ENCODE results near the gene APOL1. TPM values are rescaled to one million over a fixed set of nuclear protein-coding genes. Genes with fewer than 3 reads are reported as not detected.
A peak's percentile ranks its signal among the peaks of the same experiment; 100 is the strongest.
"Not testable (repeated sequence)": the region's sequence is repeated elsewhere in the genome, so short reads cannot be mapped to it uniquely, and the experiment has no call there.

Gene APOL1
- 10 to 100 TPM; 63.0 to 64.0 TPM for total RNA-seq

DNA sequence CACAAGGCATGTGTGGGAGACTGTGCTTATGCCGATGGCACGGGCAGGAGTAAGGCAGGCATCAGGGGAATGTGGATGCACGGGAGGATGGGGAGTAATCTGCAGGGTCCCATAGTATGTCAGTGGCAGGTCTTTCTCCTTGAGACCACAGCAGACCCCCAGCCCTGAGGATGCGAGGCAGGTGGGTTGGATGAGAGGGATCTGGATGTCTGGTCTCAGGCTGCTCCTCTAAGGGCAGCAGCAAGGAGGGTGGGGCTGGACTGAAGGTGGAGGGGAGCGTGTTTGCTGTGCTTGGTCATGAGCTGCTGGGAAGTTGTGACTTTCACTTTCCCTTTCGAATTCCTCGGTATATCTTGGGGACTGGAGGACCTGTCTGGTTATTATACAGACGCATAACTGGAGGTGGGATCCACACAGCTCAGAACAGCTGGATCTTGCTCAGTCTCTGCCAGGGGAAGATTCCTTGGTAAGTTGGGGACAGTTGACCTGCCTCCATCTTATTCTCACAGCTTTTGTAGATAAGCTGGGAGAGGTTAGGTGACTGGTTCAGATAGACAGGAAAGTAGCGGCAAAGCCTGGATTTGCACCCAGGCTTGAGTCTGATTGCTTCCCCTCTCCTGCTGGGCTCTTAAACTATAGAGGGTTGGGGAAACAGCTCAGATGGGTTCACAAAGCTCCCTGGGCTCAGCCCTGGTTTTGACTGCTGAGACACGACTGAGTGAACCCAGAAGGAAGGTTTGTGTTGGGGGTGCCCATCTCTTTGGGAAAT is at the start of gene APOL1:
Gene APOL1, plus strand, starts transcription at position 380 of the 769 bp plus-strand sequence. CDS start 1,823 bp downstream, outside the sequence.
- DNase-seq = peak; percentile 63
- Mint-ChIP-seq H3K27me3 (no peaks in the 10 kb centered on the region), H3K4me1 (peaks cover 59% of the 10 kb centered on the region), H3K36me3 (ENCODE audit: low read depth) (peaks cover 39% of the 10 kb centered on the region), H3K27ac (peak within 1 kb of the TSS; percentile 89), H3K9me3 (peaks cover 5% of the 10 kb centered on the region), H3K4me3 (peak within 1 kb of the TSS; percentile 93)
- CTCF ChIA-PET = interaction anchor here (0.8 to 6.9 kb wide), 9 partner anchors 10 to 234 kb away, joined by 3 to 65 read pairs (median 4); partner anchors contain the start of gene APOL2
- POLR2A ChIA-PET = interaction anchor here (0.7 to 5.1 kb wide), 10 partner anchors 10 to 827 kb away, joined by 3 to 48 read pairs (median 6); partner anchors contain the start of genes APOL2, APOL3 and TXN2

DNA sequence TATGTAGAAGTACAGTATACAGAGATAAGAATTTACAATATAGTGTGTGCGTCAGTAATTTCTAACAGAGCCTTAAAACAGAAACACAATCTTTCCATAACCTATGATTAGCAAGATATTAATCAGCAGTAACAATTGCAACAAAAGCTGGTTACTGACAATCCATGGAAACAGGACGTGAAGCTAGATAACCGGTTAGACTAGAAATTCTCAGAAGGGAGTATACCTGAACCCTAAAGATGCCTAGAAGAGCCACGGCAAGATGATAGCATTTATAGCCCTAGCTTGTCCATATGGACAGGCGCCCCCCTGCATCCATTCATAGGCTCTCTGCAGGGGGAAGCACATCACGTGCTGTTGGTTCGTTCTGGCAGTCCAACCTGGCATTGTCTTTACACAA is 49.5 kb upstream of the APOL1 start:
- H3K36me3 Mint-ChIP-seq (ENCODE audit: low read depth); H3K9me3 Mint-ChIP-seq; POLR2A ChIA-PET; H3K27ac Mint-ChIP-seq; DNase-seq; H3K4me3 Mint-ChIP-seq; H3K27me3 Mint-ChIP-seq: not testable (repeated sequence)
- CTCF ChIA-PET = interaction anchor here (0.9 to 1.7 kb wide), 2 partner anchors 17 to 36 kb away, joined by 3 to 6 read pairs; partner anchors contain the start of gene APOL2
- peaks cover 50% of the 10 kb centered on the region for H3K4me1 Mint-ChIP-seq

DNA sequence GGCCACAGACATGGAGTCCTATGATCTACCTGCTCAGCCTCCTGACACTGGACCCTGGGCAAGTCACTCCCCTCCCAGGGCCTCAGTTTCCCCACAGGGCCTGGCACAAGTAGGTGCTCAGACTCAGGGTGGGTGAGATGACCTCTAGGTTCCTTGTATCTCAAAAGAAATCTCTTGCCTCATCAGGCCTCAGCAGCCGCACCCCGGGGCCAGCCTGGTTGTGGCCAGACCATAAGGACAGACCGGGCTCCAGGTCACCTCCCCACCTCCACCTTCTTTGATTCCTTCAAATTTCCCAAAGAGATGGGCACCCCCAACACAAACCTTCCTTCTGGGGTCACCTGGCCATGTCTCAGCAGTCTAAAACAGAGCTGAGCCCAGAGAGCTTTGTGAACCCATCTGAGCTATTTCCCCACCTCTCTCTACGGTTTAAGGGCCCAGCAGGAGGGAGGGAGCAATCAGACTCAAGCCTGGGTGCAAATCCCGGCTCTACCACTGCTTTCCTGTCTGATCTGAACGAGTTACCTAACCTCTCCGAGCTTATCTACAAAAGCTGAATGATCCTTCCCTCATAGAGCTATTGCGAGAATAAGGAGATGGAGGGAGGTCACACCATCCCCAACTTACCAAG is 48.8 kb upstream of the APOL1 start:
- CTCF ChIA-PET = interaction anchor here (0.5 to 1.0 kb wide), 3 partner anchors 8 to 73 kb away, joined by 3 to 5 read pairs (median 4); no protein-coding TSS in a partner anchor
- POLR2A ChIA-PET = interaction anchor here (0.6 to 0.7 kb wide), 2 partner anchors 44 to 277 kb away, joined by 3 read pairs; partner anchors contain the start of genes APOL3 and TXN2
- H3K27ac Mint-ChIP-seq = no peak overlapping the region
- H3K4me3 Mint-ChIP-seq = no peak overlapping the region
- H3K9me3 Mint-ChIP-seq = peaks cover 3% of the 10 kb centered on the region
- DNase-seq = no peak
- H3K27me3 Mint-ChIP-seq = peaks cover 5% of the 10 kb centered on the region
- peaks cover 3% of the 10 kb centered on the region for H3K36me3 Mint-ChIP-seq (ENCODE audit: low read depth)
- H3K4me1 Mint-ChIP-seq = peaks cover 45% of the 10 kb centered on the region

GRCh38 chr22:36204632-36205015 is 48.3 kb upstream of the APOL1 start:
- ChIA-PET POLR2A (interaction anchor here (0.7 kb wide), 1 partner anchor 45 kb away, joined by 3 read pairs; the partner anchor contains the start of gene APOL3), CTCF (interaction anchor here (0.5 to 1.0 kb wide), 3 partner anchors 9 to 72 kb away, joined by 3 to 5 read pairs (median 4); no protein-coding TSS in a partner anchor)
- Mint-ChIP-seq H3K4me3 (no peak overlapping the region), H3K36me3 (ENCODE audit: low read depth) (peaks cover 4% of the 10 kb centered on the region), H3K27ac (no peak overlapping the region), H3K4me1 (peaks cover 42% of the 10 kb centered on the region), H3K27me3 (peaks cover 9% of the 10 kb centered on the region), H3K9me3 (peaks cover 8% of the 10 kb centered on the region)
- DNase-seq = no peak

DNA sequence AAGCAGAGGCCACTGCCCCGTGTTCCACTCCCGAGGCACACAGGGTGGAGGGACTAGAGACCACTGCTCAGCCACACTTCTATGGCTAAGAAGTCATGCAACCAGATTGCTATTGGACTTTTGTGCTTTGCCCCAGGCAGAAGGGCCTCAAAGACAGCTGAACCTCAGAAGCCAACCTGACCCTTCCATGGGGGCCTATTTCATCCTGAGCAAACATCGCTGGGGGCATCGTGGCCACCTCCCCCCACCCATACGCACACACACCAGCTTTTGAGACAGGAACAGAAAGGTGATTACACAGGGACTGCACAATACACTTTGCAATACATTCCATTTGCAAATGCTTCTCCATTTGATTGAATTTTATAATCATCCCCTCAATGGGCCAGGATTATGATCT is 47.4 kb upstream of the APOL1 start:
- H3K36me3 Mint-ChIP-seq (ENCODE audit: low read depth); POLR2A ChIA-PET; H3K27ac Mint-ChIP-seq; H3K4me3 Mint-ChIP-seq; DNase-seq: not testable (repeated sequence)
- CTCF ChIA-PET = interaction anchor here (0.7 kb wide), 1 partner anchor 11 kb away, joined by 3 read pairs; no protein-coding TSS in a partner anchor
- Mint-ChIP-seq H3K4me1 (peaks cover 39% of the 10 kb centered on the region), H3K27me3 (peaks cover 15% of the 10 kb centered on the region), H3K9me3 (peaks cover 10% of the 10 kb centered on the region)

DNA sequence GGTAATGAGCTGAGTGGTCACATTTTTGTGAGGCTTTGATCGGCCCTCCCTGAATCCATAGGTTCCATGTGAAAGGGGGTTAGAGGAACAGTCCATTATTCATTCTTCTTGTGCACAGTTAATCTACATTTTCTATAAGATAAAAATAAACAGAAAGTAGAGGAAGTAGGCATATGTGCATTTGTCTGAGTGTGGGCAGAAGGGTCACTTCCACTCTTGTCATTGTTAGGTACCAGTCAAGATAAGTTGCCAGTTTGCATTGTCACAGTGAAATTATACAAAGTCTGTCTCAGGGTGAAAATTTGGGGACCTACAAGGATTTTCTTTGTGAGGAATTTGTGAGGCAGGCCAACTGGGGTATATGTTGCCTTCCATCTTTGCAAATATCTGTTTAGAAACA is 46.7 kb upstream of the APOL1 start:
- Mint-ChIP-seq H3K4me1 (peaks cover 40% of the 10 kb centered on the region), H3K4me3 (no peak overlapping the region), H3K27me3 (peaks cover 21% of the 10 kb centered on the region), H3K27ac (no peak overlapping the region), H3K36me3 (ENCODE audit: low read depth) (peaks cover 6% of the 10 kb centered on the region), H3K9me3 (peaks cover 10% of the 10 kb centered on the region)
- CTCF ChIA-PET = interaction anchor here (1.8 kb wide), 1 partner anchor 33 kb away, joined by 4 read pairs; the partner anchor contains the start of gene APOL2
- POLR2A ChIA-PET = no interaction called here
- no peak for DNase-seq

- POLR2A ChIA-PET = interaction anchor here (1.0 to 1.4 kb wide), 2 partner anchors 9 to 10 kb away, joined by 4 to 6 read pairs; no protein-coding TSS in a partner anchor
- H3K27ac Mint-ChIP-seq = no peak overlapping the region
- peaks cover 10% of the 10 kb centered on the region for H3K9me3 Mint-ChIP-seq
- peaks cover 38% of the 10 kb centered on the region for H3K27me3 Mint-ChIP-seq
- CTCF ChIA-PET = interaction anchor here (0.5 to 0.9 kb wide), 2 partner anchors 13 to 79 kb away, joined by 3 read pairs; no protein-coding TSS in a partner anchor
- H3K4me1 Mint-ChIP-seq = peaks cover 25% of the 10 kb centered on the region
- DNase-seq = no peak
- peaks cover 6% of the 10 kb centered on the region for H3K36me3 Mint-ChIP-seq (ENCODE audit: low read depth)
- H3K4me3 Mint-ChIP-seq = no peak overlapping the region
Observed at GRCh38 chr22:36208162-36208765, 44.7 kb upstream of the APOL1 start.

DNA sequence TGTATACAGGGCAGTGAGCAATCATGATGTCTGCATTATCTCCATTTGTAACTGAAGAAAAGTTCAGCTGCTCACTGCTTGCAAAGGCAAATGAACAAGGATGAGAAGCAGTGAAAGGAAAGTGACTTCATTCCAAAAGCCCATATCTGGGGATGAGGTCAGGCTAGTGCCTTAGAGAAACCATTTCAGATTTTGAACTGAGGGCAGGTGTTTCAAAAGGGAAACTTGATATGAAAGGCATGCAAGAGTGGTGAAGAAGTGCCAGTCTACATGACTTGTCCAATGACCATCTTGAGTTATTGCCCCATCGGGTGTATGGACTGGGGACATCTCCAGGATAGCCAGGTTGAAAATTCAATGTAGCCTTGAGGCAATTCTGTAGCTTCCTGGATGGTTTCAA is 44.0 kb upstream of the APOL1 start:
- no peak for DNase-seq
- Mint-ChIP-seq H3K4me3 (no peak overlapping the region), H3K27ac (no peak overlapping the region), H3K36me3 (ENCODE audit: low read depth) (peaks cover 6% of the 10 kb centered on the region), H3K4me1 (peaks cover 25% of the 10 kb centered on the region), H3K9me3 (peaks cover 10% of the 10 kb centered on the region), H3K27me3 (peaks cover 43% of the 10 kb centered on the region)
- ChIA-PET POLR2A (interaction anchor here (1.0 to 1.4 kb wide), 2 partner anchors 8 to 11 kb away, joined by 4 to 6 read pairs; no protein-coding TSS in a partner anchor), CTCF (interaction anchor here (0.9 kb wide), 1 partner anchor 12 kb away, joined by 3 read pairs; no protein-coding TSS in a partner anchor)

DNA sequence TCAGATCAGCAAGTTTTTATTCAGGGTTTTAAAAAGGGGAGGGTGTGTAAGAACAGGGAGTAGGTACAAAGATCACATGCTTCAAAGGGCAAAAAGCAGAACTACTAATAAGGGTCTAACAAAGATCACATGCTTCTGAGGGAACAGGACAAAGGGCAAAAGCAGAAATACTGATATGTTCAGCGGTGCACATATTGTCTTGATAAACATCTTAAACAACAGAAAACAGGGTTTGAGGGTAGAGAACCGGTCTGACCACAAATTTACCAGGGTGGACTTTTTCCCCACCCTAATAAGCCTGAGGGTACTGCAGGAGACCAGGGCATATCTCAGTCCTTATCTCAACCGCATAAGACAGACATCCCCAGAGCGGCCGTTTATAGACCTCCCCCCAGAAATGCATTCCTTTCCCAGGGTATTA is 43.4 kb upstream of the APOL1 start:
- Mint-ChIP-seq H3K9me3 (peaks cover 10% of the 10 kb centered on the region), H3K27me3 (peaks cover 48% of the 10 kb centered on the region), H3K4me1 (peaks cover 24% of the 10 kb centered on the region)
- POLR2A ChIA-PET; H3K36me3 Mint-ChIP-seq (ENCODE audit: low read depth); DNase-seq; H3K27ac Mint-ChIP-seq; H3K4me3 Mint-ChIP-seq: not testable (repeated sequence)
- CTCF ChIA-PET = interaction anchor here (1.6 kb wide), 1 partner anchor 13 kb away, joined by 5 read pairs; no protein-coding TSS in a partner anchor

DNA sequence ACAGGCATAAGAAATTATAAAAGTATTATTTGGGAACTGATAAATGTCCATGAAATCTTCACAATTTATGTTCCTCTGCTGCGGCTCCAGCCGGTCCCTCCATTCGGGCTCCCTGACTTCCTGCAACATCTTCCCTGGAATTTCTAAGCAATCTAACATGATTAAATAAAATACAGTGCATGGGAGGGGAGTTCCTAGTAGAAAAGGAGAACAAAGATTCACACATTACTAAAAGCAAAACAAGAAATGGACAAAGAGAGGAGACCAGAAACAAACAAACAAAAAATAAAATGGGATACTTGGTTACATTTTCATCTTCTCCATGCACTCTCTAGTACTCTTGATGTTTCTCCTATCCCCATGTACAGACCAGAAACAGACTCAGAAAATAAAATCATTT is 42.7 kb upstream of the APOL1 start:
- ChIA-PET POLR2A (no interaction called here), CTCF (interaction anchor here (1.4 to 2.0 kb wide), 3 partner anchors 14 to 30 kb away, joined by 4 to 5 read pairs (median 5); partner anchors contain the start of gene APOL2)
- H3K27ac Mint-ChIP-seq = no peak overlapping the region
- DNase-seq = no peak
- H3K36me3 Mint-ChIP-seq (ENCODE audit: low read depth) = peaks cover 6% of the 10 kb centered on the region
- no peak overlapping the region for H3K4me3 Mint-ChIP-seq
- peaks cover 53% of the 10 kb centered on the region for H3K27me3 Mint-ChIP-seq
- peaks cover 19% of the 10 kb centered on the region for H3K4me1 Mint-ChIP-seq
- H3K9me3 Mint-ChIP-seq = peaks cover 10% of the 10 kb centered on the region

DNA sequence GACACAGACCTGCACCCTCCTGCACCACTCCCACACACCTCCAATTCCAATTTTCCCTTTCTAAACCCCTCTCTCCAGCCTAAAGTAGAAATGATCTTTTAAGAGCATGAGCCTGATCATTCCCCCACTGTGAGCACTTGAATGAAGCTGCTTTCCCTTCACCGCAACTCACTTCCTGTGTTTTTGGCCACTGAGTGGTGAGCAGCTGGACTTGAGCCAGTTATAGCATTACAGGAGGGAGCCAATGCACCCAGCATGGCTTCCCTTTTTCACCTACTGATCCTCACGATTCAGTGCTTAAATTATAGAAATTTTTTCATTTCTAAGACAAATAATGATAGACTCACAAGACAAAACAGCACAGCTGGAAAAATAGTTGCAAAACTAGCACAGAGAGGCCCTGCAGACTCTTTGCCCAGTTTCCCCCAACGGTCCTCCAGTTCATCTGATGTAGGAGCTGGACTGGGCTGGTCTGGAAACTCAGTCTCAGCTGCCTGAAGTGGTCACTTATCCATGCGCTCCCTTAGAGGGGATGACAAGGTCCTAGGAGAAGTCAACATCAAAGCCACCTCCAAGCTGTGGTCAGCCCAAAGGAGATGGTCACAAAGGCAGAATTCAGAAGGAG is 41.6 kb upstream of the APOL1 start:
- ChIA-PET POLR2A (interaction anchor here (1.2 kb wide), 1 partner anchor 9 kb away, joined by 5 read pairs; the partner anchor contains the start of gene APOL4), CTCF (interaction anchor here (1.4 to 2.0 kb wide), 3 partner anchors 15 to 31 kb away, joined by 4 to 5 read pairs (median 5); partner anchors contain the start of gene APOL2)
- Mint-ChIP-seq H3K27me3 (peaks cover 64% of the 10 kb centered on the region), H3K36me3 (ENCODE audit: low read depth) (peaks cover 6% of the 10 kb centered on the region), H3K27ac (no peak overlapping the region), H3K4me3 (no peak overlapping the region), H3K4me1 (peaks cover 19% of the 10 kb centered on the region), H3K9me3 (peaks cover 10% of the 10 kb centered on the region)
- DNase-seq = no peak

DNA sequence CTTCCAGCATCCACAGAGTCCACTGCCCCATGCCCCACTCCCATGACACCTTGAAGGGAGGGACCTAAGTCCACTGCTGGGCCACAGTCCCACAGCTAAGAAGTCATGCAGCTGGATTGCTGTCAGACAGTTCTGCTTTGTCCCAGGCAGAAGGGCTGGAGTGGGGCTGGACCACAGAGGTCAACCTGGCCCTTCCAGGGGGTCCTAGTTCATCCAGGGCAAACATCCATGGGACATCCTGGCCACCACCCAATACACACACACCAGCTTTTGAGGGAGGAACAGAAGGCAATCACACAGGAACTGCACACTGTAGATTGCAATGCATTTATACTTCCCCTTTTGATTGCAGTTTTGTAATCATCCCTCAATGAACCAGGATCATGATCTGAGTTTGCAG is 40.0 kb upstream of the APOL1 start:
- ChIA-PET CTCF (no interaction called here), POLR2A (no interaction called here)
- Mint-ChIP-seq H3K27ac (no peak overlapping the region), H3K9me3 (peaks cover 10% of the 10 kb centered on the region), H3K36me3 (ENCODE audit: low read depth) (peaks cover 6% of the 10 kb centered on the region), H3K4me3 (no peak overlapping the region), H3K4me1 (peaks cover 18% of the 10 kb centered on the region), H3K27me3 (peaks cover 74% of the 10 kb centered on the region)
- DNase-seq = no peak

Data from activated CD4-positive, alpha-beta memory T cell treated with anti-CD3 and anti-CD28 coated beads, Interleukin-2, amount 10 ng/mL, durations not matched to agents 7 days and 5 days (primary cell).